Uterus (tissue), 2 donors: ENCODE results near the gene ERI3.

Source experiments
- POLR2A ChIP-seq, 2 donors: fragments of 450-650 bp; IDR thresholded peaks; one replicate each; pipeline ENCODE4 v1.6.1; 2016; ENCODE audit warnings: antibody characterized with exemption in 2 of 2, mild to moderate bottlenecking in 1 of 2, moderate library complexity in 1 of 2
- TF ChIP-seq, protein P1 (sequence below), 4 experiments: fragments of 200-600 bp in 2 of 4; fragments of 450-650 bp in 2 of 4; sonication (generic) in 2 of 4; IDR thresholded peaks; one replicate each; pipeline ENCODE4 v1.5.1; 2016 to 2019; ENCODE audit warnings: antibody characterized with exemption in 4 of 4, mild to moderate bottlenecking in 2 of 4, moderate library complexity in 1 of 4

DNA sequence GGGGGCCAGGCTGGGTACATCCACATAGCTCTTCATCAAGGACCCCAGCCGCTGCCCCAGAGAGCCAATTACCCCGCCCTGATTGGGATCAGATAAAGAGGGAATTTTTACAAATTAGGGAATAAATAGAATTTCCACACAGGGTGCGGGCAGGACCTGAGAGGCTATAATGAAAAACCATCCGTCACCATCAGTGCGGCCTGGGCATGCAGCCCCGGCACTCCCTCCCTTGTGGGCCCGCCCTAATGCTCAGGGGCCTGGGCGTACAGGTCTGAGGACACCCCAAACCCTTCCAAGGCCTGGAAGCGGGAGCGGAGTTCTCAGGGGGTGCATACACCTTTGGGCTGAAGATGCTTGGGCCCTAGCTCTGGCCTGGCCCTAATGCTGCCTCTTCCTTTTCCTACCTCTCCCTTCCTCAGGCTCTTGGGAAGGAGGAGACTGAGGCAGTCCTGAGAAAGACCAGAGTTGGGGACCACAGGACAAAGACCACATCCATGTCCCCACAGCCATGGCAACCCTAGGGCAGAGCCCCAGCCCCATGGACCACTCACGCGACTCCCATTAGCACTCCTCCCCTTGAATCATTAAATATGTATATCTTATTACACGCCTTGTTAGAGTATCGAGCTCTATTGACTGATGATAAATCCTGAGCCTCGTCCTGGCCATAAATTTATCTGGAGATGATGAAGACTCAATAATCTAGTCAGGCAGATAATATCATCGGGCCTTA, 125.5 kb downstream of the ERI3 start:
- TF ChIP-seq, protein P1, sequence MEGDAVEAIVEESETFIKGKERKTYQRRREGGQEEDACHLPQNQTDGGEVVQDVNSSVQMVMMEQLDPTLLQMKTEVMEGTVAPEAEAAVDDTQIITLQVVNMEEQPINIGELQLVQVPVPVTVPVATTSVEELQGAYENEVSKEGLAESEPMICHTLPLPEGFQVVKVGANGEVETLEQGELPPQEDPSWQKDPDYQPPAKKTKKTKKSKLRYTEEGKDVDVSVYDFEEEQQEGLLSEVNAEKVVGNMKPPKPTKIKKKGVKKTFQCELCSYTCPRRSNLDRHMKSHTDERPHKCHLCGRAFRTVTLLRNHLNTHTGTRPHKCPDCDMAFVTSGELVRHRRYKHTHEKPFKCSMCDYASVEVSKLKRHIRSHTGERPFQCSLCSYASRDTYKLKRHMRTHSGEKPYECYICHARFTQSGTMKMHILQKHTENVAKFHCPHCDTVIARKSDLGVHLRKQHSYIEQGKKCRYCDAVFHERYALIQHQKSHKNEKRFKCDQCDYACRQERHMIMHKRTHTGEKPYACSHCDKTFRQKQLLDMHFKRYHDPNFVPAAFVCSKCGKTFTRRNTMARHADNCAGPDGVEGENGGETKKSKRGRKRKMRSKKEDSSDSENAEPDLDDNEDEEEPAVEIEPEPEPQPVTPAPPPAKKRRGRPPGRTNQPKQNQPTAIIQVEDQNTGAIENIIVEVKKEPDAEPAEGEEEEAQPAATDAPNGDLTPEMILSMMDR (IDR thresholded peaks at IDR 0.05), result no peak
- TF ChIP-seq POLR2A (IDR thresholded peaks at IDR 0.05), result no peak
